ENCODE data around the gene ILF3. TPM values are rescaled to one million over a fixed set of nuclear protein-coding genes. Genes with fewer than 3 reads are reported as not detected.

ILF3 gene
- total and polyA plus RNA-seq, 11 donors: 45.7 to 140 (median 110) TPM

DNA sequence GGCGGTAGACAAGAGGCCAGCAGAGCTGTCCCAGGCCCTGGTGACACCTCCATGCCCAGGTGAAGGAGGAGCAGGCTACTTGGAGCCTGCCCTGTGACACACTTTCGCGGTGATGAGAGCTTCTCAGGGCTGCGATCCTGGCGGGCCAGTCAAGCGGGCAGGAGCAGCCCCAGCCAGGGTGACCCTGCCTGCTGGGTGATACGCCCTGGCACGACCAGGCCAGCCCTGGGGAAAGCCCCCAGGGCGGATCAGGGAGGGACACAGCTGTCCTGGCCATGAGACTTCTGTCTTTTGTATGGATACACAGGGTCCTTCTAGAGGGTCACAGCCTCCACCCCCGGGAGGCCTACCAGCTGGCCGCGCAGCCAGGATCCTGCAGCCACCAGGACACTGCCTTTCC is 76.8 kb downstream of the ILF3 start:
- H3K4me1 ChIP-seq: peaks cover 0 to 76% (median 48%) of the 10 kb centered on the region in 12 donors
- H3K9me3 ChIP-seq: no peaks in the 10 kb centered on the region
- ATAC-seq (peak in 3 of 4 donors; percentile 40 to 51 (median 47)), DNase-seq (peak in 1 of 5 donors; percentile 43)
- H3K27ac ChIP-seq: peak overlapping the region in 10 of 12 donors; percentile 12 to 90 (median 55)
- no peaks in the 10 kb centered on the region for H3K27me3 ChIP-seq
- H3K4me3 ChIP-seq: no peak overlapping the region
- H3K36me3 ChIP-seq: peaks cover 0 to 8% (median 0%) of the 10 kb centered on the region in 9 donors
- intact Hi-C loops (cut with DNase I): no loop called here
- 76 to 84% (median 81%) methylated on average over 11 to 12 of the region's 12 CpGs for WGBS, 4 donors
- no peak for TF ChIP-seq POLR2A (IDR thresholded peaks at IDR 0.05)
- TF ChIP-seq CTCF (IDR thresholded peaks at IDR 0.05): no peak

DNA sequence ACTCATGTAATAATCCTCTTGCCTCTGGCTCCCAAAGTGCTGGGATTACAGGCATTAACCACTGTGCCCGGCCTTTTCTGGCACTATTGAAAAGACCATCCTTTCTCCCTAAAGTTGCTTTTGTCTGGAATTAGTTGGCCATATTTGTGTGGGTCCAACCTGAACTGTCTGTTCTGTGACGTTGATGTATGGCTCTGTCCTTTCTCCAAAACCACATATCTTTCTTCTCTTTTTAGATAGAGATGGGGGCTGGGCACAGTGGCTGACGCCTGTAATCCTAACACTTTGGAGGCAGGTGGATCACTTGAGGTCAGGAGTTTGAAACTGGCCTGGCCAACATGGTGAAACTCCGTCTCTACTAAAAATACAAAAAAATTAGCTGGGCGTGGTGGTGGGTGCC is 81.6 kb downstream of the ILF3 start:
- Histone ChIP-seq H3K27me3 (no peaks in the 10 kb centered on the region), H3K27ac (peak overlapping the region in 2 of 12 donors; percentile 5 to 44), H3K4me1 (peaks cover 0 to 72% (median 30%) of the 10 kb centered on the region in 12 donors), H3K4me3 (no peak overlapping the region), H3K36me3 (peaks cover 0 to 6% (median 0%) of the 10 kb centered on the region in 9 donors), H3K9me3 (peaks cover 0 to 14% (median 0%) of the 10 kb centered on the region in 12 donors)
- 74 to 78% (median 76%) methylated on average over 5 of the region's 5 CpGs for WGBS, 4 donors
- TF ChIP-seq POLR2A (IDR thresholded peaks at IDR 0.05) (no peak), CTCF (IDR thresholded peaks at IDR 0.05) (no peak)
- intact Hi-C loops (cut with DNase I): no loop called here
- DNase-seq (no peak), ATAC-seq (no peak)

GRCh38 chr19:10736189-10736588 is 82.0 kb downstream of the ILF3 start:
- DNase-seq: no peak
- TF ChIP-seq POLR2A (IDR thresholded peaks at IDR 0.05) (no peak), CTCF (IDR thresholded peaks at IDR 0.05) (no peak)
- Histone ChIP-seq H3K4me1 (peaks cover 0 to 72% (median 25%) of the 10 kb centered on the region in 12 donors), H3K4me3 (no peak overlapping the region), H3K27ac (peak overlapping the region in 4 of 12 donors; percentile 5 to 44 (median 28)), H3K9me3 (peaks cover 0 to 14% (median 0%) of the 10 kb centered on the region in 12 donors), H3K27me3 (no peaks in the 10 kb centered on the region), H3K36me3 (peaks cover 0 to 6% (median 0%) of the 10 kb centered on the region in 9 donors)
- intact Hi-C loops (cut with DNase I): no loop called here
- ATAC-seq: no peak
- WGBS, 4 donors: 91 to 95% (median 94%) methylated on average over 6 of the region's 6 CpGs

- peaks cover 0 to 6% (median 0%) of the 10 kb centered on the region in 9 donors for H3K36me3 ChIP-seq
- WGBS, 4 donors: 68 to 73% (median 70%) methylated on average over 9 of the region's 9 CpGs
- ATAC-seq (peak in 3 of 4 donors; percentile 10 to 57 (median 32)), DNase-seq (no peak)
- H3K4me3 ChIP-seq: no peak overlapping the region
- no peaks in the 10 kb centered on the region for H3K27me3 ChIP-seq
- H3K4me1 ChIP-seq: peaks cover 0 to 70% (median 23%) of the 10 kb centered on the region in 12 donors
- intact Hi-C loops (cut with DNase I): no loop called here
- peak overlapping the region in 6 of 12 donors; percentile 5 to 58 (median 28) for H3K27ac ChIP-seq
- H3K9me3 ChIP-seq: peaks cover 0 to 14% (median 0%) of the 10 kb centered on the region in 12 donors
- no peak for TF ChIP-seq CTCF (IDR thresholded peaks at IDR 0.05)
- TF ChIP-seq POLR2A (IDR thresholded peaks at IDR 0.05): no peak
Observed at GRCh38 chr19:10736916-10737551, 82.9 kb downstream of the ILF3 start.
